Lower leg skin (tissue), 4 donors: ENCODE results near the gene ZNF235. TPM values are rescaled to one million over a fixed set of nuclear protein-coding genes. Genes with fewer than 3 reads are reported as not detected.
"Not testable (repeated sequence)": the region's sequence is repeated elsewhere in the genome, so short reads cannot be mapped to it uniquely, and the experiment has no call there.

ENCODE experiments used
- DNase-seq, 2 donors: peaks; one replicate each; pipeline ENCODE4 v3.0.0-alpha.2; 2019; ENCODE audit warnings: low spot score in 2 of 2
- H3K4me3 ChIP-seq: fragments of 200-600 bp; sonication (generic); 2 replicates; pipeline ENCODE4 v1.5.1; 2017; ENCODE audit warnings: mild to moderate bottlenecking, low read depth; ENCODE audit not compliant: poor library complexity, severe bottlenecking
- POLR2A ChIP-seq, 2 donors: fragments of 450-650 bp; IDR thresholded peaks; one replicate each; pipeline ENCODE4 v1.6.1; 2016 to 2017; ENCODE audit warnings: antibody characterized with exemption in 2 of 2, mild to moderate bottlenecking in 1 of 2, moderate library complexity in 1 of 2
- WGBS, 2 donors: methylation state at CpG; one replicate each; pipeline ENCODE4 v1.1.5; 2018; 5-methylcytosine and 5-hydroxymethylcytosine counted together
- intact Hi-C: fragments of 100-400 bp; cut with DNase I; formaldehyde crosslinking; loops from one replicate; pipeline ENCODE4 v1.15.0; 2023; ENCODE audit warnings: low total_unique reads
- total RNA-seq, 4 donors: library from RNA; depleted of rRNA; stranded (reverse); fragments of >200 nt; gene quantifications; one replicate each; pipeline ENCODE4 v1.1.0, GENCODE V29; 2016
- TF ChIP-seq, protein P1 (sequence below), 3 donors: fragments of 450-650 bp; IDR thresholded peaks; one replicate each; pipeline ENCODE4 v1.5.1; 2016; ENCODE audit warnings: antibody characterized with exemption in 3 of 3, mild to moderate bottlenecking in 3 of 3, moderate library complexity in 2 of 3

The ZNF235 gene
- total RNA-seq, 4 donors from 2014 or later: 3.6 to 4.5 (median 4.1) TPM

DNA sequence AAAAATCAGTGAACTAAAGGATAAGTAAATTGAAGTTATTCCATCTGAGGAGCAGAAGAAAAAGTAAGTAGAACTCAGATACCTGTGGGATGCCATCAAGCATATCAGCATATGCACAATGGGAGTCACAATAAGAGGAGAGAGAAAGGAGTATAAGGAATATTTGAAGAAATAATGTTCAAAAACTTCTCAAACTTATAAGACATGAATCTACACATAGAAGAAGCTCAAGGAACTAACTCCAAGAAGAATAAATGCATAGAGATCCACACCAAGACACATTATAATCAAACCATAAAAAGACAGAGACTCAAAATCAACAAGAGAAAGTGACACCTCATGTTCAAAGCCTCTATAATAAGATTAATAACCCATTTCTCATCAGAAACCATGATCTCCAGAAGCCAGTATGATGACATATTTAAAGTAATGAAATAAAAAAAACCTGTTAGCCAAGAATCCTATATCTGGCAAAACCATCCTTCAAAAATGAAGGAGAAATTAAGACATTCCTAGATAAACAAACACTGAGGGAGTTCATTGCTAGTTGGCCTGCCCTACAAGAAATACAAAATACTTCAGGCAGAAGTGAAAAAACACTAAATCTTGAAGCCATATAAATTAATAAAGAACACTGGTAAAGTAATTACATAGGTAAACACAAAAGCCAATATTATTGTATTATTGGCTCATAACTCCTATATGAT, 49.0 kb downstream of the ZNF235 start:
- intact Hi-C loops: no loop called here
- no peak for DNase-seq
- TF ChIP-seq POLR2A (IDR thresholded peaks at IDR 0.05): no peak
- TF ChIP-seq, protein P1, sequence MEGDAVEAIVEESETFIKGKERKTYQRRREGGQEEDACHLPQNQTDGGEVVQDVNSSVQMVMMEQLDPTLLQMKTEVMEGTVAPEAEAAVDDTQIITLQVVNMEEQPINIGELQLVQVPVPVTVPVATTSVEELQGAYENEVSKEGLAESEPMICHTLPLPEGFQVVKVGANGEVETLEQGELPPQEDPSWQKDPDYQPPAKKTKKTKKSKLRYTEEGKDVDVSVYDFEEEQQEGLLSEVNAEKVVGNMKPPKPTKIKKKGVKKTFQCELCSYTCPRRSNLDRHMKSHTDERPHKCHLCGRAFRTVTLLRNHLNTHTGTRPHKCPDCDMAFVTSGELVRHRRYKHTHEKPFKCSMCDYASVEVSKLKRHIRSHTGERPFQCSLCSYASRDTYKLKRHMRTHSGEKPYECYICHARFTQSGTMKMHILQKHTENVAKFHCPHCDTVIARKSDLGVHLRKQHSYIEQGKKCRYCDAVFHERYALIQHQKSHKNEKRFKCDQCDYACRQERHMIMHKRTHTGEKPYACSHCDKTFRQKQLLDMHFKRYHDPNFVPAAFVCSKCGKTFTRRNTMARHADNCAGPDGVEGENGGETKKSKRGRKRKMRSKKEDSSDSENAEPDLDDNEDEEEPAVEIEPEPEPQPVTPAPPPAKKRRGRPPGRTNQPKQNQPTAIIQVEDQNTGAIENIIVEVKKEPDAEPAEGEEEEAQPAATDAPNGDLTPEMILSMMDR (IDR thresholded peaks at IDR 0.05): no peak
- H3K4me3 ChIP-seq: no peak overlapping the region

DNA sequence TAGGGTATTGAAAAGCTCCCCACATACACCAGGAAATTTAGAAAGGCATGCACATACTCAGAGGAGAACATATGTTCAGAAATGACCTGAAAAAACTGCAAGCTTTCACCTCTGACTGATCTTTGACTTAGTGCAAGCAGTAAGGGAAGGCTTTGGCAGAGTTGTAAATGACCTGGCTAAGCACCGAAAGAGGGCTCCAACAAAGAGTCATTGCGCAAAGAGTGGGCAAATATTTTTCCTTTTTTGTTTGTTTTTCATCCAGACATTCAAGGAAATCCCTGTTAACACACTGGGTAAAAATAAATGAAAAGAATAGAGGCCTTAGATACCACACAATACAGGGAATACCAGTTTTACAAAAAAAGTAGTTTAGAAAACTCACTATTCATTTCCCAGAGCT, 50.3 kb downstream of the ZNF235 start:
- no peak overlapping the region for H3K4me3 ChIP-seq
- no peak for DNase-seq
- 97 to 98% methylated on average over 2 of the region's 2 CpGs for WGBS, 2 donors
- no peak for TF ChIP-seq POLR2A (IDR thresholded peaks at IDR 0.05)
- TF ChIP-seq, protein P1 (IDR thresholded peaks at IDR 0.05): no peak
- intact Hi-C loops: no loop called here

DNA sequence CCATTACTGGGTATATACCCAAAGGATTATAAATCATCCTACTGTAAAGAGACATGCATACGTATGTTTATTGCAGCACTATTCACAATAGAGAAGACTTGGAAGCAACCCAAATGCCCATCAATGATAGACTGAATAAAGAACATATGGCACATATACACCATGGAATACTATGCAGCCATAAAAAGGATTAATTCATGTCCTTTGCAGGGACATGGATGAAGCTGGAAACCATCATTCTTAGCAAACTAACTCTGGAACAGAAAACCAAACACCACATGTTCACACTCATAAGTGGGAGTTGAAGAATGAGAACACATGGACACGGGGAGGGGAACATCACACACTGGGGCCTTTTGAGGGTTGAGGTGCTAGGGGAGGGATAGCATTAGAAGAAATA, 51.4 kb downstream of the ZNF235 start:
- DNase-seq, H3K4me3 ChIP-seq, intact Hi-C loops: not testable (repeated sequence)
- WGBS, 2 donors: 95 to 97% methylated on average over 2 of the region's 2 CpGs

DNA sequence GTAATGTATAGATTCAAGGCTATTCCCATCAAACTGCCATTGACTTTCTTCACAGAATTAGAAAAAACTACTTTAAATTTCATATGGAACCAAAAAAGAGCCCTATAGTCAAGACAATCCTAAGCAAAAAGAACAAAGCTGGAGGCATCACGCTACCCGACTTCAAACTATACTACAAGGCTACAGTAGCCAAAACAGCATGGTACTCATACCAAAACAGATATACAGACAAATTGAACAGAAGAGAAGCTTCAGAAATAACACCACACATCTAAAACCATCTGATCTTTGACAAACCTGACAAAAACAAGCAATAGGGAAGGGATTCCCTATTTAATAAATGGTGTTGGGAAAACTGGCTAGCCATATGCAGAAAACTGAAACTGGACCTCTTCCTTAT, 52.5 kb downstream of the ZNF235 start:
- WGBS, 2 donors: 86 to 89% methylated on average over 2 of the region's 2 CpGs
- H3K4me3 ChIP-seq, DNase-seq, intact Hi-C loops: not testable (repeated sequence)

DNA sequence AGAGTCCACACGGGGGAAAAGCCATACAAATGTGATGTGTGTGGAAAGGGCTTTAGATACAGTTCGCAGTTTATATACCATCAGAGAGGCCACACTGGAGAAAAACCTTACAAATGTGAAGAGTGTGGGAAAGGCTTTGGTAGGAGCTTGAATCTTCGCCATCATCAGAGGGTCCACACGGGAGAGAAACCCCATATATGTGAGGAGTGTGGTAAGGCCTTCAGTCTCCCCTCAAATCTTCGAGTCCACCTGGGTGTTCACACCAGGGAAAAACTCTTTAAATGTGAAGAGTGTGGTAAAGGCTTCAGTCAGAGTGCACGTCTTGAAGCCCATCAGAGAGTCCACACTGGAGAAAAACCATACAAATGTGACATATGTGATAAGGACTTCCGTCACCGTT, 68.4 kb downstream of the ZNF235 start:
- WGBS, 2 donors: 97 to 98% methylated on average over 8 of the region's 8 CpGs
- TF ChIP-seq POLR2A (IDR thresholded peaks at IDR 0.05): no peak
- TF ChIP-seq, protein P1 (IDR thresholded peaks at IDR 0.05): no peak
- DNase-seq: no peak
- intact Hi-C loops: no loop called here
- no peak overlapping the region for H3K4me3 ChIP-seq

Other genes with a start within 250 kb of the ZNF235 start
- gene ZNF284, start 232.9 kb downstream of the ZNF235 start, total RNA-seq: 1 to 10 TPM; 2.6 to 3.4 (median 3.0) TPM
- gene ZNF224, start 210.7 kb downstream of the ZNF235 start, total RNA-seq: 10 to 100 TPM; 12.5 to 27.1 (median 20.3) TPM
- gene ZNF225, start 191.6 kb downstream of the ZNF235 start, total RNA-seq: 1 to 10 TPM; 1.5 to 3.3 (median 2.4) TPM
- 1 to 10 TPM; 5.8 to 8.3 (median 7.1) TPM for gene ZNF234, start 163.5 kb downstream of the ZNF235 start, total RNA-seq
- gene ZNF226, start 139.9 kb downstream of the ZNF235 start, total RNA-seq: 10 to 100 TPM; 13.4 to 30.4 (median 19.8) TPM
- gene ZNF227, start 92.5 kb downstream of the ZNF235 start, total RNA-seq: 10 to 100 TPM; 10.1 to 15.5 (median 13.4) TPM
- 1 to 10 TPM in 1 of 4 donors, under 1 TPM in 1, not detected in 2; 0.06 to 1.4 TPM for gene ZNF233, start 45.1 kb downstream of the ZNF235 start, total RNA-seq
- gene ZNF112, start 51.7 kb upstream of the ZNF235 start, total RNA-seq: 1 to 10 TPM; 3.0 to 4.4 (median 3.9) TPM
- 1 to 10 TPM in 3 of 4 donors, under 1 TPM in 1; 0.04 to 2.8 (median 1.3) TPM for gene ZNF285, start 96.6 kb upstream of the ZNF235 start, total RNA-seq
- 10 to 100 TPM in 1 of 4 donors, 1 to 10 TPM in 3; 3.2 to 11.1 (median 5.9) TPM for gene ZNF229, start 143.4 kb upstream of the ZNF235 start, total RNA-seq
- 10 to 100 TPM in 3 of 4 donors, 1 to 10 TPM in 1; 9.1 to 48.2 (median 12.0) TPM for gene ZNF180, start 195.5 kb upstream of the ZNF235 start, total RNA-seq
- gene CEACAM20, start 224.7 kb upstream of the ZNF235 start, total RNA-seq: not detected